ENCODE measurements around the gene NUDT16L1. TPM values are rescaled to one million over a fixed set of nuclear protein-coding genes. Genes with fewer than 3 reads are reported as not detected.

Gene NUDT16L1
- total RNA-seq, 4 donors from 2014 or later, result 32.6 to 62.7 (median 54.3) TPM

DNA sequence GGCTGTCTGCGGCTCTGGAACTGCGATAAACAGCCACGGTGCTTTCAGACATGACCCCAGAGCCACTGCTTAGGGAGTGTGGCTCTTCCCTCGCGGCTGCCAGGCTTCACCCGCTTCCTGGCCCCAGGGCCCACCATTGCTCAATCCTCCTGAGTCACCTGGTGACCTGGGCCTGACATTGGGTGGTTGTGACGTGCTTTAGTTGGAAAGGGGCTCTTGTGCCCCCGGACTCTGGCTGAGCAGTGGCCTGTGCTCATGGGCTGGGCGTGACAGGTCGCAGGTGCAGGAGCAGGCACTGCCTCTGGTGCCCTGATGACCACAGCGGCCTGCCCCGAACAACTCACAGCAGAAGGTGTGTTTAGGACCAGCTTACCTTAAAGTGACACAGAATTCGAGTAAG, 8.6 kb upstream of the NUDT16L1 start:
- in situ Hi-C loops (cut with MboI; ENCODE audit: low pct_ligation_motif_present in 1 of 4, low pct_unique_long_range_greater_than_20kb in 1 of 4, low sequenced_read_pairs in 3 of 4), result no loop called here
- DNase-seq, result no peak
- intact Hi-C loops (cut with DNase I; ENCODE audit: low total_unique reads), result no loop called here
- Histone ChIP-seq H3K9me3 (no peaks in the 10 kb centered on the region), H3K36me3 (peaks cover 0 to 20% (median 5%) of the 10 kb centered on the region in 4 donors), H3K4me3 (no peak overlapping the region), H3K27ac (no peak overlapping the region), H3K4me1 (peaks cover 0 to 12% (median 5%) of the 10 kb centered on the region in 4 donors), H3K27me3 (no peaks in the 10 kb centered on the region)
- WGBS, 2 donors (ENCODE audit: low coverage in 1 of 2), result 96% methylated on average over 13 of the region's 13 CpGs; no CpG with 5 or more reads in 1 of the 2 donors
- TF ChIP-seq CTCF (IDR thresholded peaks at IDR 0.05) (no peak), POLR2AphosphoS5 (IDR thresholded peaks at IDR 0.05) (no peak), POLR2A (IDR thresholded peaks at IDR 0.05) (no peak), EP300 (IDR thresholded peaks at IDR 0.05; ENCODE audit: low read depth) (no peak)

GRCh38 chr16:4685292-4685691, 8.1 kb upstream of the NUDT16L1 start:
- H3K27me3 ChIP-seq, result no peaks in the 10 kb centered on the region
- H3K9me3 ChIP-seq, result no peaks in the 10 kb centered on the region
- H3K4me3 ChIP-seq, result no peak overlapping the region
- TF ChIP-seq POLR2A (IDR thresholded peaks at IDR 0.05) (no peak), CTCF (IDR thresholded peaks at IDR 0.05) (no peak), POLR2AphosphoS5 (IDR thresholded peaks at IDR 0.05) (no peak), EP300 (IDR thresholded peaks at IDR 0.05; ENCODE audit: low read depth) (no peak)
- H3K27ac ChIP-seq, result no peak overlapping the region
- H3K4me1 ChIP-seq, result peaks cover 0 to 12% (median 4%) of the 10 kb centered on the region in 4 donors
- WGBS, 2 donors (ENCODE audit: low coverage in 1 of 2), result 95% methylated on average over 10 of the region's 13 CpGs; no CpG with 5 or more reads in 1 of the 2 donors
- DNase-seq, result no peak
- intact Hi-C loops (cut with DNase I; ENCODE audit: low total_unique reads) (no loop called here), in situ Hi-C loops (cut with MboI; ENCODE audit: low pct_ligation_motif_present in 1 of 4, low pct_unique_long_range_greater_than_20kb in 1 of 4, low sequenced_read_pairs in 3 of 4) (no loop called here)
- H3K36me3 ChIP-seq, result peaks cover 0 to 20% (median 5%) of the 10 kb centered on the region in 4 donors

GRCh38 chr16:4685776-4686496, 7.4 kb upstream of the NUDT16L1 start:
- H3K27me3 ChIP-seq, result no peaks in the 10 kb centered on the region
- DNase-seq, result no peak
- intact Hi-C loops (cut with DNase I; ENCODE audit: low total_unique reads) (no loop called here), in situ Hi-C loops (cut with MboI; ENCODE audit: low pct_ligation_motif_present in 1 of 4, low pct_unique_long_range_greater_than_20kb in 1 of 4, low sequenced_read_pairs in 3 of 4) (no loop called here)
- H3K9me3 ChIP-seq, result no peaks in the 10 kb centered on the region
- no peak overlapping the region for H3K27ac ChIP-seq
- WGBS, 2 donors (ENCODE audit: low coverage in 1 of 2), result 93% methylated on average over 38 of the region's 38 CpGs; no CpG with 5 or more reads in 1 of the 2 donors
- H3K36me3 ChIP-seq, result peaks cover 0 to 20% (median 5%) of the 10 kb centered on the region in 4 donors
- no peak for TF ChIP-seq POLR2A (IDR thresholded peaks at IDR 0.05)
- no peak for TF ChIP-seq EP300 (IDR thresholded peaks at IDR 0.05; ENCODE audit: low read depth)
- no peak for TF ChIP-seq CTCF (IDR thresholded peaks at IDR 0.05)
- no peak for TF ChIP-seq POLR2AphosphoS5 (IDR thresholded peaks at IDR 0.05)
- H3K4me3 ChIP-seq, result no peak overlapping the region
- H3K4me1 ChIP-seq, result peaks cover 0 to 6% (median 2%) of the 10 kb centered on the region in 4 donors

DNA sequence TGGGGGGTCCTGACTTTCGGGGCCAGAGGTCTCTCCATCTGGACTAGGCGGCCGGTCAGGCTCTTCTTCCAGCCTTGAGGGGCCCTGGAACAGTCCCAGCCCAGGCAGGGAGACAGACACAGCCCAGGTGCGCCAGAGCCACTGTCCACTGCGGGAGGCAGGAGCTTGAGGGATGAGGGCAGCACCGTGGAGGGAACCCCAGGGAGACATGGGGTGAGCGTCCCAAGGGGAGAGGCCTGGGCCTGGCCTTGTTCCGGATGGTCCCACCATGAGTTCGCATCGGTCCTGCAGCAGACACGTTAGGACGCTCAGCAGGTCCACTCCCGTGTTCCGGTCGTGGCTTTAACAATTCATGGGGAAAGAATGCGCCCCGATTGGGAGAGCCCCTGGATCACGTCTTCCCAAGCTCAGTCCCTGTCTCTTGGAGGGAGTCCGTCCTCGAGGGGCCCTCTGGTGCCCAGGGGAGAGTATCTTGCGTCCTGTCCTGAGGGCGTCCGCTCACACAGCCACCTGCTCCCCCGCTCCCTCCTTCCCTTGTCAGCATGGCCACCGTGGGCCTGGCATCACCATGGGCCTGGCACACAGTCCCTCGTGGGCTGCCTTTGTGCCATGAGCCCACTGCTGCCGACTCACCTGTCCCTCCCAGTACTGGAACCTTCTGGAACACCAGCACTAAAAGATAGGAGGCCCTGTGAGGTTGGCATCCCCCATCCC, 6.7 kb upstream of the NUDT16L1 start:
- intact Hi-C loops (cut with DNase I; ENCODE audit: low total_unique reads) (no loop called here), in situ Hi-C loops (cut with MboI; ENCODE audit: low pct_ligation_motif_present in 1 of 4, low pct_unique_long_range_greater_than_20kb in 1 of 4, low sequenced_read_pairs in 3 of 4) (no loop called here)
- H3K4me1 ChIP-seq, result peaks cover 0 to 3% (median 0%) of the 10 kb centered on the region in 4 donors
- H3K27me3 ChIP-seq, result no peaks in the 10 kb centered on the region
- TF ChIP-seq POLR2A (IDR thresholded peaks at IDR 0.05) (no peak), EP300 (IDR thresholded peaks at IDR 0.05; ENCODE audit: low read depth) (no peak), POLR2AphosphoS5 (IDR thresholded peaks at IDR 0.05) (no peak), CTCF (IDR thresholded peaks at IDR 0.05) (no peak)
- DNase-seq, result no peak
- no peak overlapping the region for H3K4me3 ChIP-seq
- H3K9me3 ChIP-seq, result no peaks in the 10 kb centered on the region
- 89 to 100% methylated on average over 4 to 27 of the region's 27 CpGs for WGBS, 2 donors (ENCODE audit: low coverage in 1 of 2)
- peaks cover 0 to 20% (median 5%) of the 10 kb centered on the region in 4 donors for H3K36me3 ChIP-seq
- no peak overlapping the region for H3K27ac ChIP-seq

Data from transverse colon (tissue), 4 donors.